ENCODE results near the gene KHDRBS2.

DNA sequence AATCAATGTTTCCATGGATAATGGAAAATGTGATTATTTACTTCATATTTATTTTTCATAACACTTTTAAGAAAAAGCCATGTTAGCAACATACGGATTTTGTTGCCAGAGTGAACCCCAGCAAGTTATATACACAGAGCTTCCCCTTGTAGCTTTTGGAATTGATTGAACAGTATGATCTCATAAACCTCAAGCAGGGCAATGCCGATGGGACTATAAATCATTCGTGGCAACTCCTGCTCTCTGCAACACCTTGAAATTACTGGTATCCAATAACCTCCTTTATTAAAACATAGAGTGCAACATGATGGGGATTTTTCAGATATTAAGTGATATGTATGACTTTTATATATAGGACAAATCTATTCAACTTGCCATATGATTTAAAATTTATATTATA, 428.5 kb downstream of the KHDRBS2 start:
- TF ChIP-seq, protein P1, sequence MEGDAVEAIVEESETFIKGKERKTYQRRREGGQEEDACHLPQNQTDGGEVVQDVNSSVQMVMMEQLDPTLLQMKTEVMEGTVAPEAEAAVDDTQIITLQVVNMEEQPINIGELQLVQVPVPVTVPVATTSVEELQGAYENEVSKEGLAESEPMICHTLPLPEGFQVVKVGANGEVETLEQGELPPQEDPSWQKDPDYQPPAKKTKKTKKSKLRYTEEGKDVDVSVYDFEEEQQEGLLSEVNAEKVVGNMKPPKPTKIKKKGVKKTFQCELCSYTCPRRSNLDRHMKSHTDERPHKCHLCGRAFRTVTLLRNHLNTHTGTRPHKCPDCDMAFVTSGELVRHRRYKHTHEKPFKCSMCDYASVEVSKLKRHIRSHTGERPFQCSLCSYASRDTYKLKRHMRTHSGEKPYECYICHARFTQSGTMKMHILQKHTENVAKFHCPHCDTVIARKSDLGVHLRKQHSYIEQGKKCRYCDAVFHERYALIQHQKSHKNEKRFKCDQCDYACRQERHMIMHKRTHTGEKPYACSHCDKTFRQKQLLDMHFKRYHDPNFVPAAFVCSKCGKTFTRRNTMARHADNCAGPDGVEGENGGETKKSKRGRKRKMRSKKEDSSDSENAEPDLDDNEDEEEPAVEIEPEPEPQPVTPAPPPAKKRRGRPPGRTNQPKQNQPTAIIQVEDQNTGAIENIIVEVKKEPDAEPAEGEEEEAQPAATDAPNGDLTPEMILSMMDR (conservative IDR thresholded peaks at IDR 0.05 in 1 of 2, IDR thresholded peaks at IDR 0.05 in 1 of 2; ENCODE audit: extremely low read depth in 1 of 2, insufficient read depth in 1 of 2, low read depth in 1 of 2, low read length in 2 of 2) = no peak
- TF ChIP-seq EZH2 (IDR thresholded peaks at IDR 0.05; ENCODE audit: borderline replicate concordance, low read length) = no peak
